HG03342 (cell line): ENCODE results near the gene EOLA1.
A peak's percentile ranks its signal among the peaks of the same experiment; 100 is the strongest.
"Not testable (repeated sequence)": the region's sequence is repeated elsewhere in the genome, so short reads cannot be mapped to it uniquely, and the experiment has no call there.

ENCODE experiments used
- ATAC-seq: cut with Tn5 transposase; IDR thresholded peaks from one replicate; pipeline ENCODE4 v1.9.1; 2021; ENCODE audit warnings: mild to moderate bottlenecking, moderate library complexity; ENCODE audit not compliant: unreplicated experiment

The EOLA1 gene

GRCh38 chrX:149541521-149542047 is 772 bp downstream of the EOLA1 start:
- no peak for ATAC-seq

- ATAC-seq, result peak; percentile 59
Measured at GRCh38 chrX:149545545-149546543, 5.0 kb downstream of the EOLA1 start.

GRCh38 chrX:149546962-149547361 is 6.2 kb downstream of the EOLA1 start:
- ATAC-seq, result not testable (repeated sequence)

- not testable (repeated sequence) for ATAC-seq
Measured at GRCh38 chrX:149547782-149548181, 7.0 kb downstream of the EOLA1 start.

- not testable (repeated sequence) for ATAC-seq
Measured at GRCh38 chrX:149549701-149550100, 8.9 kb downstream of the EOLA1 start, which contains the start of gene HSFX3. Gene HSFX3 (minus strand): TSS chrX:149549924. CDS start chrX:149549852, 72 bp downstream.

- not testable (repeated sequence) for ATAC-seq
Measured at GRCh38 chrX:149550454-149550853, 9.6 kb downstream of the EOLA1 start.

GRCh38 chrX:149551245-149551938 is 10.6 kb downstream of the EOLA1 start:
- not testable (repeated sequence) for ATAC-seq

- not testable (repeated sequence) for ATAC-seq
Measured at GRCh38 chrX:149551939-149552248, 11.1 kb downstream of the EOLA1 start.

- ATAC-seq, result not testable (repeated sequence)
Measured at GRCh38 chrX:149555251-149555650, 14.4 kb downstream of the EOLA1 start.

GRCh38 chrX:149563359-149563758 is 22.5 kb downstream of the EOLA1 start:
- no peak for ATAC-seq

GRCh38 chrX:149567621-149568417 is 27.0 kb downstream of the EOLA1 start:
- no peak for ATAC-seq

- ATAC-seq, result no peak
Measured at GRCh38 chrX:149568701-149569296, 28.0 kb downstream of the EOLA1 start.

- no peak for ATAC-seq
Measured at GRCh38 chrX:149569770-149570169, 29.0 kb downstream of the EOLA1 start.

- ATAC-seq, result no peak
Measured at GRCh38 chrX:149570668-149571067, 29.9 kb downstream of the EOLA1 start.

- ATAC-seq, result no peak
Measured at GRCh38 chrX:149571770-149572169, 31.0 kb downstream of the EOLA1 start.

- ATAC-seq, result no peak
Measured at GRCh38 chrX:149572743-149573142, 31.9 kb downstream of the EOLA1 start.

GRCh38 chrX:149573456-149573855 is 32.6 kb downstream of the EOLA1 start:
- peak; percentile 100 for ATAC-seq

GRCh38 chrX:149585631-149586030 is 44.8 kb downstream of the EOLA1 start:
- not testable (repeated sequence) for ATAC-seq

GRCh38 chrX:149587359-149587758 is 46.5 kb downstream of the EOLA1 start, which contains the start of gene MAGEA9B:
Gene MAGEA9B (minus strand): TSS chrX:149587459. CDS start chrX:149583179, 4,280 bp downstream.
- not testable (repeated sequence) for ATAC-seq

GRCh38 chrX:149590993-149591392 is 50.2 kb downstream of the EOLA1 start:
- ATAC-seq, result not testable (repeated sequence)
